Measurements from ENCODE around the gene PTX4. TPM values are rescaled to one million over a fixed set of nuclear protein-coding genes. Genes with fewer than 3 reads are reported as not detected.

PTX4 gene
- total and polyA plus RNA-seq, 2 donors from 2014 or later = not detected

DNA sequence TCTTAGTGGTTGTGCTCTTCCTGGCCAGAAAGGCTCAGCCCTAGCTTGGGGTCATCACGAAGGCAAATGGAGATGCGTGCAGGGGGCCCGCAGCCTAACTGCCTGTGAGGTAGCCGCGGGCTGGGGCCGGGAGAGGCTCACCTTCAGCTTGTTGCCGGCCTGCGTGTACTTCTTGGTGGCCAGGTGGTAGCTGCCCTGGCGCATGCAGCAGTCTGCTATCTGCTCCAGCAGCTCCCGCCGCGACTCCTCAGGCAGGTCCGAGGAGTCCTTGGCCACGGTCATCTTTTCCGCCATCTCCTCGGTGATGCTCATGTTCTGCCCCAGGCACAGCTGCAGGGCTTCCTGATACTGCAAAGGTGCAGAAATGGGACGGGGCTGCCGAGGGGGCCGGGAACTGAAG is 31.7 kb upstream of the PTX4 start:
- no peaks in the 10 kb centered on the region for H3K4me1 ChIP-seq (ENCODE audit: control insufficient read depth in 2 of 3, insufficient read depth in 2 of 3, low read depth in 1 of 3, low read length in 3 of 3)
- H3K9ac ChIP-seq (ENCODE audit: low read length in 3 of 3) = no peak overlapping the region
- no peak overlapping the region for H3K4me3 ChIP-seq (ENCODE audit: low read length in 3 of 3)
- no peak overlapping the region for H3K27ac ChIP-seq (ENCODE audit: low read depth in 2 of 2, low read length in 2 of 2)
- H3K9me3 ChIP-seq (ENCODE audit: control insufficient read depth in 2 of 3, insufficient read depth in 1 of 3, low read length in 3 of 3) = no peaks in the 10 kb centered on the region
- H3K27me3 ChIP-seq (ENCODE audit: control insufficient read depth, insufficient read depth, low read length) = no peaks in the 10 kb centered on the region
- DNase-seq (no peak), FAIRE-seq (no peak)
- intact Hi-C loops (cut with DNase I) = no loop called here
- TF ChIP-seq CTCF (IDR thresholded peaks at IDR 0.05; ENCODE audit: borderline replicate concordance, extremely low read depth, insufficient read depth) = no peak
- peaks cover 0 to 3% (median 0%) of the 10 kb centered on the region in 3 donors for H3K36me3 ChIP-seq (ENCODE audit: control insufficient read depth in 2 of 3, insufficient read depth in 3 of 3, low read length in 3 of 3)

GRCh38 chr16:1519831-1520230 is 31.1 kb upstream of the PTX4 start:
- TF ChIP-seq CTCF (IDR thresholded peaks at IDR 0.05; ENCODE audit: borderline replicate concordance, extremely low read depth, insufficient read depth) = no peak
- peaks cover 0 to 3% (median 0%) of the 10 kb centered on the region in 3 donors for H3K36me3 ChIP-seq (ENCODE audit: control insufficient read depth in 2 of 3, insufficient read depth in 3 of 3, low read length in 3 of 3)
- H3K4me3 ChIP-seq (ENCODE audit: low read length in 3 of 3) = no peak overlapping the region
- no peaks in the 10 kb centered on the region for H3K9me3 ChIP-seq (ENCODE audit: control insufficient read depth in 2 of 3, insufficient read depth in 1 of 3, low read length in 3 of 3)
- no peak overlapping the region for H3K27ac ChIP-seq (ENCODE audit: low read depth in 2 of 2, low read length in 2 of 2)
- H3K27me3 ChIP-seq (ENCODE audit: control insufficient read depth, insufficient read depth, low read length) = no peaks in the 10 kb centered on the region
- H3K9ac ChIP-seq (ENCODE audit: low read length in 3 of 3) = no peak overlapping the region
- FAIRE-seq = no peak
- DNase-seq = no peak
- intact Hi-C loops (cut with DNase I) = no loop called here
- H3K4me1 ChIP-seq (ENCODE audit: control insufficient read depth in 2 of 3, insufficient read depth in 2 of 3, low read depth in 1 of 3, low read length in 3 of 3) = no peaks in the 10 kb centered on the region

- H3K27me3 ChIP-seq (ENCODE audit: control insufficient read depth, insufficient read depth, low read length) = no peaks in the 10 kb centered on the region
- no peak overlapping the region for H3K27ac ChIP-seq (ENCODE audit: low read depth in 2 of 2, low read length in 2 of 2)
- DNase-seq (no peak), FAIRE-seq (no peak)
- no peaks in the 10 kb centered on the region for H3K4me1 ChIP-seq (ENCODE audit: control insufficient read depth in 2 of 3, insufficient read depth in 2 of 3, low read depth in 1 of 3, low read length in 3 of 3)
- H3K9me3 ChIP-seq (ENCODE audit: control insufficient read depth in 2 of 3, insufficient read depth in 1 of 3, low read length in 3 of 3) = no peaks in the 10 kb centered on the region
- H3K4me3 ChIP-seq (ENCODE audit: low read length in 3 of 3) = no peak overlapping the region
- peaks cover 0 to 3% (median 3%) of the 10 kb centered on the region in 3 donors for H3K36me3 ChIP-seq (ENCODE audit: control insufficient read depth in 2 of 3, insufficient read depth in 3 of 3, low read length in 3 of 3)
- TF ChIP-seq CTCF (IDR thresholded peaks at IDR 0.05; ENCODE audit: borderline replicate concordance, extremely low read depth, insufficient read depth) = no peak
- no peak overlapping the region for H3K9ac ChIP-seq (ENCODE audit: low read length in 3 of 3)
- intact Hi-C loops (cut with DNase I) = no loop called here
Measured at GRCh38 chr16:1518626-1519135, 29.9 kb upstream of the PTX4 start.

GRCh38 chr16:1514507-1514906 is 25.8 kb upstream of the PTX4 start:
- no peak overlapping the region for H3K4me3 ChIP-seq (ENCODE audit: low read length in 3 of 3)
- no peak overlapping the region for H3K27ac ChIP-seq (ENCODE audit: low read depth in 2 of 2, low read length in 2 of 2)
- FAIRE-seq (no peak), DNase-seq (no peak)
- peaks cover 0 to 3% (median 0%) of the 10 kb centered on the region in 3 donors for H3K4me1 ChIP-seq (ENCODE audit: control insufficient read depth in 2 of 3, insufficient read depth in 2 of 3, low read depth in 1 of 3, low read length in 3 of 3)
- no peak for TF ChIP-seq CTCF (IDR thresholded peaks at IDR 0.05; ENCODE audit: borderline replicate concordance, extremely low read depth, insufficient read depth)
- H3K9ac ChIP-seq (ENCODE audit: low read length in 3 of 3) = no peak overlapping the region
- H3K36me3 ChIP-seq (ENCODE audit: control insufficient read depth in 2 of 3, insufficient read depth in 3 of 3, low read length in 3 of 3) = peaks cover 0 to 3% (median 0%) of the 10 kb centered on the region in 3 donors
- H3K27me3 ChIP-seq (ENCODE audit: control insufficient read depth, insufficient read depth, low read length) = no peaks in the 10 kb centered on the region
- intact Hi-C loops (cut with DNase I) = no loop called here
- no peaks in the 10 kb centered on the region for H3K9me3 ChIP-seq (ENCODE audit: control insufficient read depth in 2 of 3, insufficient read depth in 1 of 3, low read length in 3 of 3)

All from kidney (tissue), 14 donors.